Activated CD4-positive, alpha-beta T cell treated with anti-CD3 and anti-CD28 coated beads for 48 hours (primary cell): ENCODE results near the gene WASHC2C.
"Not testable (repeated sequence)": the region's sequence is repeated elsewhere in the genome, so short reads cannot be mapped to it uniquely, and the experiment has no call there.

Source experiments
- DNase-seq: peaks from one replicate; pipeline ENCODE4 v3.0.0-alpha.2; 2020

WASHC2C gene

GRCh38 chr10:45726703-45727420 is at the start of gene WASHC2C:
Gene WASHC2C (plus strand): TSS chr10:45727266. CDS start chr10:45727318, 52 bp downstream.
- DNase-seq, result peak; percentile 95

GRCh38 chr10:45678467-45678866 is 48.6 kb upstream of the WASHC2C start:
- DNase-seq, result not testable (repeated sequence)

GRCh38 chr10:45710200-45710796 is 16.8 kb upstream of the WASHC2C start:
- DNase-seq, result not testable (repeated sequence)

DNA sequence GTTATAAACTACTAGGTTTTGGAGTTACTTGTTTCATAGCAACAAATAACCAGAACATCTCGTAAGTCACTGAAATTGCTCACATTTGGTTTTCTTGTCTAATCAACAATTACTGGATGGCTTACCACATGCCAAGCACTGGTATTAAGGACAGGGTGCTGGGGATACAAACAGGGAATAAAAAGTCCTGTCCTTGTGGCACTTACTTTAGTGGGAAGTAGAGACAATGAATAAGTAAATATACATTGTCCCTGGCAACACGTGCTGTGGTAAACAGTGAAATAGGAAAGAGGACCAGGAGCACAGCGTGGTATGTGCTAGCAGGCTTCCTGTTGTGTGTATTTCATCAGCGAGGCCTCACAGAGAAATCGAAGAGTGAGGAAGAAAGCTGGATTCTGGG is 15.8 kb upstream of the WASHC2C start:
- not testable (repeated sequence) for DNase-seq

DNA sequence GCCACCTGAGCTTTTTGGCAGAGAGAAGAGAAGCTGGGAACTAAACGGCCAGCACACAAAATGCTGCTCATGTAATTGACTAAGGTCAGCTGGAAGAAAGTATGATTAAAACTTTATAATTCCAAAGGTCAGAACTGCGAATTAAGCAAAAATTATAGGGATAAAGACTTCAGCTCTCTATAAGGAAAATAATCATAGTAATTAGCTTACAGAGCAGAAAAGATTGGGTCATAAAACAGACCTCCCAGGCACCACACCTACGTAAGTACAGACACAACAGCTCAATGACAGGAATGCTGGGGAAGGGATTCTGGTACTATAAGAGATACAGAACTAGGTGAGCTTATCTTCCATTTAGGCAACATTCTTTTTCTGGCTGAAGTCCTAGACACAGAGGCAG is 10.0 kb upstream of the WASHC2C start:
- not testable (repeated sequence) for DNase-seq

DNA sequence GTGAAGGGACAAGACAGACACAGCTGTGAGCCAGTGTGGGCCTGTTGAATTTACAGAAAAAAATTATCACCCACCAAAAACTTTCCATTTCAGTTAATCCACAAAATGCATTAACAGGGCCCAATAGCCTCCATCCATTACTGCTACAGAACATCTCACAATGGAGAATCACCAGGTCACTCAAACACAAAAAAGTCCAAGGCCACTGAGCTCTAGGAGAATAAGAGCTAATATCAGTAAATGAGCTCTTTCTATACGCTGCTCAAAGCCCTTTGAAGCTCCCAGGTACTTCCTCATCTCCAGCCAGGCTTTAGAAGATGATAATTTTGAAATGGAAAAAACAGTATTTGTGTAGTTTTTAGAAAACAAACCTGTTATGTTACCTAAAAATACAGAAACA is 9.4 kb upstream of the WASHC2C start:
- DNase-seq, result not testable (repeated sequence)

DNA sequence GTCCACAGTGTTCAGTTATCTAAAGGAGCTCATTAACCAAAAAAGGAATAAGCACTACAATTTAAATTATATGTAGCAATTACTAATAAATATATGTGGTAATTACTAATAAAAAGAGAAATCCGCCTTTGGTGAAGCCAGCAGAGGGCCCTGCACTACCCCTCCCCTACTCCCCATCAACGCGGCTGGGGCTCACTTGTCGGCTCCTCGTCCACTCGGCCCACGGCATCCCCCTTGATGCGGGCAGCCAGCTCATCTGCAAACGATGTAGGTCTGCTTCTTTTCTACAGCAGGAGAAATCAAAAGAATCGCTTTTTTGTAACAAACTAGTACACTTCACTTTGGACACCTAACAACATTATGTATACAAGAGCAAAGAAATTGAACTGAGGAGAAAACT is 5.6 kb upstream of the WASHC2C start:
- DNase-seq, result not testable (repeated sequence)

GRCh38 chr10:45723851-45724250 is 3.2 kb upstream of the WASHC2C start:
- not testable (repeated sequence) for DNase-seq

- DNase-seq, result not testable (repeated sequence)
These were observed 427 bp downstream of the WASHC2C start for GRCh38 chr10:45727421-45727965.

DNA sequence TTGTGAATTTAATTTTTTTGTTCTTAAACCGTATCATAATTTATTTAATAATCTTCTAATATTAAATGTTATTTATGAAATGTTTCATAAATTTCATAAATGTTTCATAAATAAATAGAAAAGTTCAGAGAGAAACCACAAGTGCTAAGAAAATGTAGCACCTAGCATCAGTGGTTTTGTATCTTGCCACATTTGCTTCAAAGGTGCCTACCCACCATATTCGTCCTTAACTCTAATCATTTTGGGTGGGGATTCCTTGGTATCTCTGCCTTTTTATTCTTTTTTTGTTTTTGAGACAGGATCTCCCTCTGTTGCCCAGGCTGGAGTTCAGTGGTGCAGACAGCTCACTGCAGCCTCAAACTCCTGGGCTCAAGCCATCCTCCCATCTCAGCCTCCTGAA is 7.4 kb downstream of the WASHC2C start:
- DNase-seq, result not testable (repeated sequence)

DNA sequence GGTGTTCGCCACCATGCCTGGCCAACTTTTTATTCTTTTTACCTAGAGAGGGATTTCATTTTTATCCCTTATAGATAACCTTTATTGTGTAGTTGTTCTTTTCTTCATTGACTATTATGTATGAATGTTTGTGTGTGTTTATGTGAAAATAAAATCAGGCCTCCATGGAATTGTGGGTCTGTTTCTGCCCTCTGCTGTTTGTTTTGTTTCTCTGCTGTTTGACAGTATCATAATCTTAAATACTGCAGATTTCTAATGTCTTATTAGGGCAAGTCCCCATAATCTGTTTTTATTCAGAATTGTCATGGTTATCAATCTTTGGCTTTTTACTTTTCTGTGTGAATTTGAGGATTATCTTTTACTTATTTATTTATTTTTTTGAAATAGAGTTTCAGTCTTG is 7.8 kb downstream of the WASHC2C start:
- DNase-seq, result not testable (repeated sequence)

DNA sequence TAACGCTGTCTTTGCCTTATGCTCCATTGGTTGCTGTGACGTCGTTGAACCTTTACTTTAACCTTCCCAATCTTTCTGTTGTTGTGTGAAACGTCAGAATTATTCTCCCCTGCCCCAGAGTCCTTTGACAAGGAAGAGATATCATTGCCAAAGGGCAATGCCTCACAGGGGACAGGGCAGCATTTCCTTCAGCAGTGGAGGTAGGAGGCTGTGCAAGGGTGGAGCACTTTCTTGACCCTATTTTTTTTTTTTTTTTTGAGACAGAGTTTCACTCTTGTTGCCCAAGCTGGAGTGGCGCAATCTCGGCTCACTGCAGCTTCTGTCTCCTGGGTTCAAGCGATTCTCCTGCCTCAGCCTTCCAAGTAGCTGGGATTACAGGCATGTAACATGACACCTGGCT is 14.5 kb downstream of the WASHC2C start:
- not testable (repeated sequence) for DNase-seq

DNA sequence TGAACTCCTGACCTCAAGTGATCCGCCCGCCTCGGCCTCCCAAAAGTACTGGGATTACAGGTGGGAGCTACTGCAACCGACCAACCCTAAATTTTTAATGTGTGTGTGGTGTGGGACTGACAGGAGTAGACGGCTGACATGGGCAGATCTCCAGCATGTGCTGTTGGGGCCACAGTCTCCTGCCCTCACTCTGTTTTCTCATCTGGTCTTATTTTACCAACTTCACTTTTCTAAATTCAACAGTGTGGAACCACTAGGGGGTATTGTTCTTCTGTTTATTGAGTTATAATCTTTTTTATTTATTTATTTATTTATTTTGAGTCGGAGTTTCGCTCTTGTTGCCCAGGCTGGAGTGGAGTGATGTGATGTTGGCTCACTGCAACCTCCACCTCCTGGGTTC is 14.9 kb downstream of the WASHC2C start:
- DNase-seq, result not testable (repeated sequence)

- DNase-seq, result not testable (repeated sequence)
These were observed 24.1 kb downstream of the WASHC2C start for GRCh38 chr10:45751141-45751540.

DNA sequence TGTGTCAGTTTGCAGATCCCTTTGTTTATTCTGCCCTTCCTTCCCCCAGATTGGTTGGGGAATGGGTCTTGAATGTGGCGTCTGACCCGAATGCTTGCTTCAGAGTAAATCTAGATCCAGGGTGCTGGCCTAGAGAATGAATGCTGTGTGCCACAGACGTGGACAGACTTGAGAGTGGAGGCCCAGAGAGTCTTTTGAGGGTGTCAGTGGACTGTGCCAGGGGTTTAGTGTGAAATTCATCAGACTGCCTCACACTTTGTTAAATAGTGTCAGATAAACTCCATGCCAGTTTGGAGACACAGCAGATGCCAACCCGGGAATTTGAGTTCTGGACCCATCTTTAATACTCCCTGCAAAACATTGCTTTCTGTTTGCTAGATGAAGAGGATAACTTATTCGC is 25.1 kb downstream of the WASHC2C start:
- not testable (repeated sequence) for DNase-seq

- not testable (repeated sequence) for DNase-seq
These were observed 27.0 kb downstream of the WASHC2C start for GRCh38 chr10:45753979-45754495.

GRCh38 chr10:45755083-45755482 is 28.0 kb downstream of the WASHC2C start:
- DNase-seq, result not testable (repeated sequence)

DNA sequence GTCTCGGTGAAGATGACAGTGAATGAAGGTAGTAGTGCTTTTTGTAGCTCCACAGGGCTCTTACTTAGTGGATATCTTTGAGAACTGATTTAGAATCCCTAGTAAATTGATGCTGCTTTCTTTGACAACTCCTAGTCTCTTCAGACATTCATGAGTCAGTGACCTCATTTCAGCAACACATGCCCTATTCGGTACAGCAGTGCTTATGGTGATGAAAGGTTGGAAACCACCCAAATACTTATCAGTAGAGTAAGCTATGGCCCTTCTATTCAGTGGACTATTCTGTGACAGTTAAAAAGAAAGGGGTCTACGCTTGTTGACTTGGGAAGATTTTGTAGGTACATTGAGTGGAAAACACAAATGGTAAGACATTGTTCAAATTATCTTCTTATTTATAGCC is 29.0 kb downstream of the WASHC2C start:
- DNase-seq, result not testable (repeated sequence)

GRCh38 chr10:45757661-45758396 is 30.8 kb downstream of the WASHC2C start:
- not testable (repeated sequence) for DNase-seq

DNA sequence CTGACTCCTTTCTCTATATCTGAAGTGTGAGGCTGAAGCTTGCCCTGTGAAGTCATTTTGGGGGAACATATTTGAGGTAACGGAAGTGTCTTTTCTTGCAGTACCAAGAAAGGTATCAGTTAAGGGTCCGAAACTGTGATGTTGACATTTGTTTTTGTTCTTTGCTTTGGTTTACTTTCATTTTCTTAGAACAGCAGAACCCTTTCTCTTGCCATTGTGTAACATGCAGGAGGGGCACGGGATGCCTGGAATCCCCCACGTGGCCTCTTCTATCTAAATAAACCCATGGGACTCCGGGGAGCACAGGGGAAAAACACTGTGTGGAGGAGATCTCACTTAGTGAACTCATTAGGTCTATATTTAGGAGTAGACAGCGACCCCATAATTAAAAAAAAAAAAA is 34.6 kb downstream of the WASHC2C start:
- not testable (repeated sequence) for DNase-seq

DNA sequence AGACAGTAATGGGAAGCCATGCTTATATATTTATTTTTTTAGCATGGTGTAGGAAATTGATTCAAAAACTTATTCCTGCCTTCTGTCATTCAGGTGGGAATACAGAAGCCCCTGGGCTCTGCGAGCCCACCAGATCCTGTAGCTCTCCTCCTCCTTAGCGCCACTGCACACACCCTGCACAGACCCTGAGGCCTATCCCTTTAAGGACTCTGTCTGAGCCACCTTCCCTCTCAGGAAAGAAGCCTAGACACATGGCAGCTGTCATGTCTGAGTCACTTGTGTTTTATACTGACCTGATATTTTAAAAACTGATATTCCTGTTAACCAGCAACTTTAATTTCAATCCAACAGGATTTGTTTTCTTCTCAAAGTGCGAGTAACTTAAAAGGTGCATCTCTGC is 36.0 kb downstream of the WASHC2C start:
- DNase-seq, result not testable (repeated sequence)

DNA sequence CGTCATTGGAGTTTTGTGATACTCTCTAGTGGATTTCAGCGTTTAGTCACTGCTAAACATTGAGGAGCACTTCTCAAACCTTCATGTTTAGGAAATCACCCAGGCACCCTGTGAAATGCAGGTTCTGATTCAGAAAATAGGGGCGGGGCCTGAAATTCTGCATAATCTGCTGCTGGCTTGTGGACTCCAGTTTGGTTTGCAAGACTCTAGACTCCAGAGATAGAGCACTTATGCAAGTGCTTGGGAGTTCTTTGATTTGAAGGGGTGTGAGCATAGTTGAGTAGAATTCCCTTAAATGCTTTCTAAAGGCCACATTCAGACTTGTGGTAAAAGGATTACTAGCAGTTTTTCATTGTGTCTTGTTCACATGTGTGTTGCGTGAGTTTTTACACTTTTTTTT is 41.3 kb downstream of the WASHC2C start:
- not testable (repeated sequence) for DNase-seq
